HG03095 (cell line): Measurements from ENCODE around the gene SARDH.

Experiments
- ATAC-seq: cut with Tn5 transposase; IDR thresholded peaks from one replicate; pipeline ENCODE4 v1.9.1; 2021; ENCODE audit warnings: moderate library complexity; ENCODE audit not compliant: unreplicated experiment

Gene SARDH

GRCh38 chr9:133673258-133673655, 64.9 kb downstream of the SARDH start:
- no peak for ATAC-seq

- ATAC-seq = no peak
Observed at GRCh38 chr9:133672503-133673257, 65.5 kb downstream of the SARDH start.

- ATAC-seq = no peak
Observed at GRCh38 chr9:133671371-133671770, 66.8 kb downstream of the SARDH start.

GRCh38 chr9:133670466-133670865, 67.7 kb downstream of the SARDH start:
- no peak for ATAC-seq

- no peak for ATAC-seq
Observed at GRCh38 chr9:133669182-133669801, 68.9 kb downstream of the SARDH start.

GRCh38 chr9:133667759-133668450, 70.2 kb downstream of the SARDH start:
- no peak for ATAC-seq

GRCh38 chr9:133666845-133667244, 71.3 kb downstream of the SARDH start:
- ATAC-seq = no peak

GRCh38 chr9:133666387-133666786, 71.8 kb downstream of the SARDH start:
- no peak for ATAC-seq

- ATAC-seq = no peak
Observed at GRCh38 chr9:133665535-133665934, 72.6 kb downstream of the SARDH start.

GRCh38 chr9:133665096-133665495, 73.1 kb downstream of the SARDH start:
- no peak for ATAC-seq

- ATAC-seq = no peak
Observed at GRCh38 chr9:133664173-133665050, 73.7 kb downstream of the SARDH start.

- no peak for ATAC-seq
Observed at GRCh38 chr9:133661846-133662540, 76.2 kb downstream of the SARDH start.

GRCh38 chr9:133659516-133659915, 78.6 kb downstream of the SARDH start:
- no peak for ATAC-seq

GRCh38 chr9:133658442-133659431, 79.4 kb downstream of the SARDH start:
- ATAC-seq = no peak

GRCh38 chr9:133657120-133657661, 81.0 kb downstream of the SARDH start:
- no peak for ATAC-seq

- ATAC-seq = no peak
Observed at GRCh38 chr9:133656211-133657119, 81.7 kb downstream of the SARDH start.

- no peak for ATAC-seq
Observed at GRCh38 chr9:133655701-133656100, 82.5 kb downstream of the SARDH start.
